Left lung (tissue), 10 donors: ENCODE results near the gene RFK. TPM values are rescaled to one million over a fixed set of nuclear protein-coding genes. Genes with fewer than 3 reads are reported as not detected.

Experiments
- ATAC-seq: fragments of 200-7000 bp; cut with Tn5 transposase; one replicate; pipeline ENCODE4 v1.9.1; 2020; ENCODE audit warnings: moderate library complexity
- DNase-seq, 4 donors: peaks; one replicate each; pipeline ENCODE4 v3.0.0-alpha.2; 2013 to 2020
- H3K27ac ChIP-seq, 2 donors: fragments of 200-600 bp; sonication (generic) in 1 of 2; one replicate each; pipeline versions ENCODE4 v1.5.0 to v1.8.0; 2020 to 2021
- H3K27me3 ChIP-seq, 2 donors: fragments of 200-600 bp; sonication (generic) in 1 of 2; one replicate each; pipeline versions ENCODE4 v1.5.0 to v1.8.0; 2020 to 2021
- H3K36me3 ChIP-seq, 2 donors: fragments of 200-600 bp; sonication (generic) in 1 of 2; one replicate each; pipeline versions ENCODE4 v1.5.0 to v1.8.0; 2020 to 2021
- H3K4me1 ChIP-seq, 2 donors: fragments of 200-600 bp; one replicate each; pipeline ENCODE4 v1.8.0; 2021
- H3K4me3 ChIP-seq, 2 donors: fragments of 200-600 bp; sonication (generic) in 1 of 2; one replicate each; pipeline versions ENCODE4 v1.5.0 to v1.8.0; 2020 to 2021; ENCODE audit warnings: mild to moderate bottlenecking in 1 of 2
- H3K9me3 ChIP-seq, 2 donors: fragments of 200-600 bp; sonication (generic) in 1 of 2; one replicate each; pipeline versions ENCODE4 v1.5.0 to v1.8.0; 2020 to 2021
- intact Hi-C, 2 donors: fragments of 100-400 bp; cut with DNase I; formaldehyde crosslinking; loops; one replicate each; pipeline versions ENCODE4 v1.11.2 to v1.14.2; 2022
- polyA plus RNA-seq, 6 donors: library from polyadenylated mRNA; unstranded; fragments of 120-200 nt; gene quantifications; one replicate each; pipeline ENCODE4 v1.2.1, GENCODE V29; 2013; ENCODE audit not compliant: insufficient read length in 6 of 6
- total RNA-seq, 2 donors: library from RNA; stranded (reverse); fragmentation: NEBNext Ultra II Directional; extraction: Animal tissue kit (Norgen Biotek cat#: 25700); gene quantifications; one replicate each; pipeline ENCODE4 v1.2.1, GENCODE V29; 2021
- TF ChIP-seq, protein P1 (sequence below), 2 donors: fragments of 200-600 bp; sonication (generic) in 1 of 2; IDR thresholded peaks; one replicate each; pipeline versions ENCODE4 v1.5.0 to v1.8.0; 2021; ENCODE audit warnings: antibody characterized with exemption in 2 of 2
- donor health status: DM: no; HTN: yes; CAD: no.
- donor health status: DM: no; HTN: no; CAD: no.

The RFK gene
- total and polyA plus RNA-seq, 8 donors: 15.4 to 23.3 (median 19.6) TPM

DNA sequence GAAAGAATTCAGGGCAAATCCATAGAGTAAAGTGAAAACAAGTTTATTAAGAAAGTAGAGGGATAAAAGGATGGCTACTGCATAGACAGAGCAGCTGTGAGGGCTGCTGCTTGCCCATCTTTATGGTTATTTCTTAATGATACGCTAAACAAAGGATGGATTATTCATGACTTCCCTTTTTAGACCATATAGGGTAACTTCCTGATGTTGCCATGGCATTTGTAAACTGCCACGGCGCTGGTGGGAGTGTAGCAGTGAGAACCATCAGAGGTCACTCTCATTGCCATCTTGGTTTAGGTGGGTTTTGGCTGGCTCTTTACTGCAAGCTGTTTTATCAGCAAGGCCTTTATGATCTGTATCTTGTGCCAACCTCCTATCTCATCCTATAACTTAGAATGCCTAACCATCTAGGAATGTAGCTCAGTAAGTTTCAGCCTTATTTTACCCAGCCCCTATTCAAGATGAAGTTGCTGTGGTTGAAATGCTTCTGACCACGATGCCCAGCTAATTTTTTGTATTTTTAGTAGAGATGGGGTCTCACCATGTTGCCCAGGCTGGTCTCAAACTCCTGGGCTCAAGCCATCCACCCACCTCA lies 42.1 kb downstream of the RFK start:
- H3K27me3 ChIP-seq: no peaks in the 10 kb centered on the region
- TF ChIP-seq, protein P1, sequence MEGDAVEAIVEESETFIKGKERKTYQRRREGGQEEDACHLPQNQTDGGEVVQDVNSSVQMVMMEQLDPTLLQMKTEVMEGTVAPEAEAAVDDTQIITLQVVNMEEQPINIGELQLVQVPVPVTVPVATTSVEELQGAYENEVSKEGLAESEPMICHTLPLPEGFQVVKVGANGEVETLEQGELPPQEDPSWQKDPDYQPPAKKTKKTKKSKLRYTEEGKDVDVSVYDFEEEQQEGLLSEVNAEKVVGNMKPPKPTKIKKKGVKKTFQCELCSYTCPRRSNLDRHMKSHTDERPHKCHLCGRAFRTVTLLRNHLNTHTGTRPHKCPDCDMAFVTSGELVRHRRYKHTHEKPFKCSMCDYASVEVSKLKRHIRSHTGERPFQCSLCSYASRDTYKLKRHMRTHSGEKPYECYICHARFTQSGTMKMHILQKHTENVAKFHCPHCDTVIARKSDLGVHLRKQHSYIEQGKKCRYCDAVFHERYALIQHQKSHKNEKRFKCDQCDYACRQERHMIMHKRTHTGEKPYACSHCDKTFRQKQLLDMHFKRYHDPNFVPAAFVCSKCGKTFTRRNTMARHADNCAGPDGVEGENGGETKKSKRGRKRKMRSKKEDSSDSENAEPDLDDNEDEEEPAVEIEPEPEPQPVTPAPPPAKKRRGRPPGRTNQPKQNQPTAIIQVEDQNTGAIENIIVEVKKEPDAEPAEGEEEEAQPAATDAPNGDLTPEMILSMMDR (IDR thresholded peaks at IDR 0.05): no peak
- no peaks in the 10 kb centered on the region for H3K4me1 ChIP-seq
- intact Hi-C loops: no loop called here
- H3K27ac ChIP-seq: no peak overlapping the region
- no peaks in the 10 kb centered on the region for H3K36me3 ChIP-seq
- no peak overlapping the region for H3K4me3 ChIP-seq
- ATAC-seq (no peak), DNase-seq (no peak)
- no peaks in the 10 kb centered on the region for H3K9me3 ChIP-seq

DNA sequence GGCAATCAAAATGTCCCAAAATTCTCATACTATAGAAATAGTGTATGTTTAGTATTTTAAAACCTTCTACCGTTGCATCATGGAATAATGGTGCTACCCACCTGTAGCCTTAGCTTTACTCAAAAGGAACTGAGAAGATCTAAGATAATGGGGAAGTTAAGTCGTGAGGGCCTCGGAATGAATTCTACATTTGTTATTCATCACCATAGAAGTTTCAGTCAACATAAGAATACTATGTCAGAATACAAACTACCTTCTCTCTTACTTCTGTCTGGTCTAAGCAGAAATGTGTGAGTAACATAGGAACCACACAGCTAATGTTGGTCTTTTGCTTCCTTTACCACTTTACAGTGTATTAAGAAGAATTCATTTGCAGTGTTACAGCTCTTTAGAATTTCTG lies 43.2 kb downstream of the RFK start:
- Histone ChIP-seq H3K9me3 (no peaks in the 10 kb centered on the region), H3K36me3 (no peaks in the 10 kb centered on the region), H3K4me3 (no peak overlapping the region), H3K4me1 (no peaks in the 10 kb centered on the region), H3K27ac (no peak overlapping the region), H3K27me3 (no peaks in the 10 kb centered on the region)
- intact Hi-C loops: no loop called here
- no peak for ATAC-seq
- no peak for DNase-seq
- TF ChIP-seq, protein P1 (IDR thresholded peaks at IDR 0.05): no peak

DNA sequence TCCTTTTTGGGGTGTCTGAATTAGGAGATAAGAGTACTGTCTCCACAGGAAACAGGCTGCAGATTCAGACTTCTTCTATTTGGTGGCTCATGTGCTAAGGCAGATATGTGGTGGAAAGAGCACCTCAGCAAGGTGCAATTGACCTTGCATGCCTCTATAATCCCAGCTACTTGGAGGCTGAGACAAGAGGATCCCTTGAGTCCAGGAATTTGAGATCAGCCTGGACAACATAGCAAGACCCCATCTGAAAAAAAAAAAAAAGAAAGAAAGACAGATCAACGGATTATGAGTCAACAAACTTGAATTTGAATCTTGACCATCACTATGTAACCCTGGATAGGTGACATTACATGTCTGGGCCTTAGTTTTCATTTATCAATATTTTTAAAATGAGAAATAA lies 44.4 kb downstream of the RFK start:
- TF ChIP-seq, protein P1 (IDR thresholded peaks at IDR 0.05): no peak
- Histone ChIP-seq H3K4me3 (no peak overlapping the region), H3K4me1 (no peaks in the 10 kb centered on the region), H3K36me3 (no peaks in the 10 kb centered on the region), H3K27ac (no peak overlapping the region), H3K9me3 (no peaks in the 10 kb centered on the region), H3K27me3 (no peaks in the 10 kb centered on the region)
- ATAC-seq (no peak), DNase-seq (no peak)
- intact Hi-C loops: no loop called here

DNA sequence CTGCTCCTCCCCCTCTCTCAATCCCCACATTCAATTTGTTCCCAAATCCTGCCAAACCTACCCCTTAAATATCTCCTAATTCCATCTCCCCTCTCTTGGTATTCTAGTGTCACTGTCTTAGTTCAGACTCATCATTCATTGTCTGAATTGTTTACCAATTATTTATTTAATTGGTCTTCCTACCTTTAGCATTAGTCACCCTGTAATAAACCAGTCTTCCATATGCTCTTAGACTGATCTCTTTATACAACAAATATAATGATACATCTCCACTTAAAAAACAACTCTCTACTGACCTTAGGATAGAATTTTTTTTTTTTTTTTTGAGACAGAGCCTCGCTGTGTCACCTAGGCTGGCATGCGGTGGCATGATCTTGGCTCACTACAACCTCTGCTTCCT lies 51.4 kb downstream of the RFK start:
- Histone ChIP-seq H3K27ac (no peak overlapping the region), H3K4me3 (no peak overlapping the region), H3K27me3 (no peaks in the 10 kb centered on the region), H3K9me3 (no peaks in the 10 kb centered on the region), H3K36me3 (no peaks in the 10 kb centered on the region), H3K4me1 (no peaks in the 10 kb centered on the region)
- ATAC-seq: no peak
- intact Hi-C loops: no loop called here
- TF ChIP-seq, protein P1 (IDR thresholded peaks at IDR 0.05): no peak
- DNase-seq: no peak

DNA sequence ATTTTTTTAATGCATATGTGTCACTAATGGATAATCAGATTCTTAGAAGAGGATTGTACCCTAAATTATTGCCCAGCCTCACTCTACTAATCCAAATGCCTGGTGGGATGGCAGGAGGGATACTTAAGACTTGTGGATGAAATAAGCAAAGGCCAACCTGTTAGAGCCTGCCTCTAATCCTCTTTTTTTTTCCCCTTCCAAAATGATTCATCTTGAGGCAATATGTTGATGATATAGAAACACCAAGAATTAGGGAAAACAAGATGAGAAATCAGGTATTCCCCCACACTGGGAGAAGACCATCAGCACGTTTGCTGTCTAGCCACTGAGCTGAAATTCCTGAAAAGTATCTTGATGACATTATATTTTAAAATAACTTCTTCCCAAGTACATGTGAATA lies 52.0 kb downstream of the RFK start:
- ATAC-seq (no peak), DNase-seq (no peak)
- Histone ChIP-seq H3K36me3 (no peaks in the 10 kb centered on the region), H3K27ac (no peak overlapping the region), H3K27me3 (no peaks in the 10 kb centered on the region), H3K4me3 (no peak overlapping the region), H3K9me3 (no peaks in the 10 kb centered on the region), H3K4me1 (no peaks in the 10 kb centered on the region)
- intact Hi-C loops: no loop called here
- TF ChIP-seq, protein P1 (IDR thresholded peaks at IDR 0.05): no peak
